KBM-7 (cell line): ENCODE data around the gene TRIB2.

ENCODE experiments used
- DNase-seq: peaks from one replicate; pipeline ENCODE4 v3.0.0-alpha.2; 2015
- in situ Hi-C: fragments of 300-500 bp; cut with MboI; formaldehyde crosslinking; loops from 2 replicates; pipeline ENCODE4 v1.14.3; 2020; ENCODE audit warnings: low sequenced_read_pairs, low pct_unique_long_range_greater_than_20kb, mixed read lengths

The TRIB2 gene

DNA sequence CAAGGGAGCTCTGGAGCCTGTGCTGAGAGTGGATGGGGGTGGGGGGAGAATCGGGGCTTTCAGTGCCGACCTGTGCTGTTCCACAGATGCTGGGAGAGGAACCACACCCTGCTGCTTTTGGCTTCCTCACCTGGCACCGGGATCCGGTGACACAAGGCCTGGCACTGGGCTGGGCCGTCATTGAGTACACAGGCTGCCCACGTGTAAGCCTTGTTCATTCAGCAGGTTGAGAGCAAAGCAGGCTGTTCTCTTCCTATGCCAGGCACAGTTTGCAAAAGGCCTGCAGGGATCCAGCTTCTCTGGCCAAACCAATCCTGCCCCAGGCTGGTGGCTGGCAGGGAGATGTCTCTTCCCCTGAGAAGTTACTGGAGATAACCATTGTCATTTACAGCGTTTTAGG is 17.1 kb downstream of the TRIB2 start:
- in situ Hi-C loops, result no loop called here
- no peak for DNase-seq

DNA sequence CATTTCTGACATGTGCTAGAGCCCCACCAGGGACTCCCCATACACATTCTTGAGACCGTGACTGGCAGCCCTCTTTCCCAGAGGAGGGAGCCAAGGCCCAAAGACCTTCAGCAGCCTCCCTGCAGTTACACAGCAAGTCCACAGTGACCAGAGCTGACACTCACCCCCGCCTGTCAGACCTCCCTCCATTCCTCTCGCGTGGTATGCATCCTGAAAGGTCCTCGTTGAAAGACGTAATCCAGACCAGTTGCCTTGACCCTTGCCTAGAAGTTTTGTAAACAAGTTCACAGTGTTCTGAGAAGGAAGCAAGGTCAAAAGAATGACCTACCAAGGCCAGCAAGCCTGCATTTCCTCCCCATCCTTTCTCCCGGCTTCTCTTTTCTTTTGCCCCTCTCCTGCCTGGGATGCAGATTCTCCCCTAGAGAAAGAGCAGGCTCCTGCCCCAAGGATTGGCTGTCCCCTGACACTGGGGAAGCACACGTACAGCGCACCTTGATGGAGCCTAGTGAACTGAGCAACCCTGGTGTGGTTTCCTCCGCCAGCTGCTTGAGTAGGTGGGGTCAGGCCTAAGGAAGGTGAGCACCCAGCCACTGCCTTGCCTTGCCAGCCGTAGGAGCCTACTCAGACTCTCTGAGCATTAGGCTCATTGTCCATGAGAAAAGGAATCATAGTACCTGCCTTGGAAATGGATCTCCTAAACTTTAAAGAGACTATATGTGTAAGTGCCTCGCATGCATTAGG is 18.3 kb downstream of the TRIB2 start:
- no peak for DNase-seq
- in situ Hi-C loops, result no loop called here

DNA sequence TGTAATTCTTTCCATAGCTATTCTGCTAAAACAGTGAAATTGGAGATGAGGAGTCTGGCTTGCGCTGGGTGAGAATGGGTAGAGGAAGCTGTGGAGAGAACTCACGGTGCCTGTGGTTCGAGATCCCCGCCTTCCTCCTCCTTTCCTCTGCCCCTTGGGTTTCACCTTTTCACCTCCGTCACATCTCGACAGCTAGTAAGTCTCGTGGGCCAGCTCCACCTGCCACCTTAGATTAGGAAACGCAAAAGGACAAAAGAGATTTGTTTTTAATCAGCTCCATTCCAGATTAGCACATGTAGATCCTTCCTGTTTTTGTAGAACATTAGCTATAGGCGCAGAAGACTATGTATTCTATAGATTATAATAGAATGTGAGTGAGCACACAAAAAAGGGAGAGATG is 20.6 kb downstream of the TRIB2 start:
- in situ Hi-C loops, result no loop called here
- peak; percentile 12 for DNase-seq

DNA sequence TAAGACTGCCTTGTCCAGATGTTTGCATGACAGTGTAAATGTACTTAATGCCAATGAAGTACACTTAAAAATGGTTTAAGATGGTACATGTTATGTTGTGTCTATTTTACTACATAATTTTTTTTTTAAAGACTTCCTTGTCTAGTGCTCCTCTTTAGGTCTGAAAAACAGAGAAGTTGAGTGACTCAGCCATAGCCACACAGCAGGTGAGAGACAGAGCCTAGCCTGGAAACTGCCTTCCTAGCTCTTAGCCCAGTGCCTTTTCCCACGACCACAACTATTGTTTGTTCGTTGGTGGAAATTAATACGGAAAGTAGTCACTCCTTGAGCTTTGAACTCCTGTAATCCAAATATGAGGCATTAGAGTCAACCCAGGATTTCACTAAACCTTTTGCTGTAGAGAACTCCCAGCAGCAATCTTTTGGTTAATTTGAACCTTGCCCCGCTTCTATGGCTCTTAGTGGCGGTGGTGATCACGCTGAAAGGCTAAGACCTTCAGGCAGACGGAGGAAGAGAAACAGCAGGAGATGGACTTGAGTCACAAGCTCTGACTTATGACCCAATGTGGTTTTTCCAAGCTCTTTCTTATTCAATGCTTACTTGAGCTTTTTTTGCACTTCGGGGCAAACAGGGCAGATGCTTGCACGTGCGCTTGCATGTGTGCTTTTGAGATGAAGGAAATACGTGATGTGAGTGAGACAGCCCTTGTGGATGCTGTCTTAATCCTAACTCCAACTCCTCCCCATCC is 21.2 kb downstream of the TRIB2 start:
- in situ Hi-C loops, result no loop called here
- DNase-seq, result no peak

DNA sequence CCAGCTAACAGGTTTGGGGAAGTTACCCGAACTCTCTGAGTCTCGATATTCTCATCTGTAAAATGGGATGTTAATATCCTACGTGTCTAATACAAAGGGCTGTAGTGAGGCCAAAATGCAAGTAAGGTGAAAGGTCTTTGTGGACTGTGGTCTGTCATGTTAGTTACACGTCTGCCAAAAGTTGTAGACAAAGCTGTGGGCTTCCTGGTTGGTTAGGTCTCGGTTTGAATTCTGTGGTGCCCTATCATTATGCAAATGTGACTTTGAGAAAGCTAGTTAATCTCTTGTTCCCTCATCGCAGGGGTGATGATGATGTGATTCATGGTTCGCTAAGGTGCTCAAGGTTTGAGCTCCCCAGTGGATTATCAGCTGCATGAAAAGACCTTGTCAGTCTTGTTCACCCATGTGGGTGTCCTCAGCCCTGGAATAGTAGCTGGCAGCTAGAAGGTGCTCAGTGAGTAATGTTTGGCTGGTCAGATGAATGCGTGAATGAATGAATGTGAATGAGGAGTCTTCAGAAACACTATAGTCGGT is 23.1 kb downstream of the TRIB2 start:
- in situ Hi-C loops, result no loop called here
- no peak for DNase-seq

DNA sequence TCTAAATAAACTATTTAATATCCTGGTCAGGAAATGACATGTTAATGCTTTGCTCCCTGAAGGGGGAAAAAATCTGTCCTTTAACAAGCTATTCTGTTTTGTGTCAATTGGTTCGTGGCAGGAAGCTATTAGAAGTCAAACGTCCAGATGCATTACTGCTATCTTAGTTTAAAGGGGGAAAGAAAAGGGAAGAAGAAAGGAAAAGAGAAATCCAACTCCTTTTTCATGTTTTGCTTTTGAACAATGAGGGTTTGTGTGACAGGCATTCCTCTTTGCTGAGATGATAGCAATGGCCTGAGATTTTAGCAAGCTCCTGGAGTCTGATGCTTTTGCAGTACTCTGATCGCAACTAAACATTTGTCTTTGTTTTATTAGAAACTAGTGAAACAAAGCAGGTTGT is 24.6 kb downstream of the TRIB2 start:
- in situ Hi-C loops, result no loop called here
- DNase-seq, result no peak

DNA sequence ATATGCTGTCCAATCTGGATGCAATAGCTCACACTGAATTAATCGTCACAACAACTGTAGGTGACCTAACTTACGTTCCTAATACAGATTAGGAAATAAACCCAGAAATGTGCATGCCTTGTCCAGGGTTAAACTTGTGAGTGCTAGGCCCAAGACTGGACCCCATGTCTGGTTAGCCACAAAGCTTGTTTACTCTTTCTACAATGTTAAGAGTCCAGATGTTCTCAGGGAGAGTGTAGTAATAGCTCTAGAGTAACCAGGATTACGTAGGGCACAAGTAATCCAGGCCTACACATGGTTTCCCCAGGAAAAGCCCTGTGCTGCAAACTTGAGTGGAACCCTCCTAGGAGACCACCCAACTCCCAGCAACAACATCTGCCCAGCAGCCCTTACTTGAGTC is 26.2 kb downstream of the TRIB2 start:
- in situ Hi-C loops, result no loop called here
- no peak for DNase-seq

DNA sequence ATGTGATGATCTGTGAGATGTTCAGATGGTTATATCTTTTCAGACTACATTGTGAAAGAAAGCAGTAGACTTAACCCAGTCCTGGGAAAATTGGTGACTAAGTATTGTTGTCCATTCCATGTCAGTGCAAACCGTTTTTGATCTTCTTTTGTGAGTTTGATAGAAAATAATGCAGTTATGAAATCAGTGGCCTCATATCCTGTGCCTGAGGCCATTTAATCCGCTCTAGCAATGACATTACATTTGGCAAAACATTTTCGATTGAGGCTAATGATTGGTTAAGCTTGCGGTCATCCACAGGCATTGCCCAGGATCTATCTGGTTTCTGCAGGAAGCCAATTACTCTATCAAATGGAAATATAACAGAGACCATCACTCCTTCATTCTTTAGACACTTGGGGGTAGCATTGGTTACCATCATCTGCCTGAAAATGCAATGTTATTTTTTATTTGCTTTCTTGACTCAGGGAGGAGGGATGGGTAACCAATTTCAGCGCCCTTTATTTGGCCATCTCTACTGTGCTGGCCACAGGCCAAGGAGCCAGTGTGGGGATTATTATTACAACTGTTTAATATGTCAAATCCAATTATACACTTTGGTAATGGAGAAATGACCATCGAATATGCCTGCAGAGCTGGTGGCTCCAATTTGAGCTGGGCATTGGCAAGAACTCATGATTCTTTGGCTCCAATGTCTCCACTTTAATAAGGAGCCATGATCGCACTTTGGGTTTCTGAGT is 33.6 kb downstream of the TRIB2 start:
- in situ Hi-C loops, result no loop called here
- DNase-seq, result no peak

DNA sequence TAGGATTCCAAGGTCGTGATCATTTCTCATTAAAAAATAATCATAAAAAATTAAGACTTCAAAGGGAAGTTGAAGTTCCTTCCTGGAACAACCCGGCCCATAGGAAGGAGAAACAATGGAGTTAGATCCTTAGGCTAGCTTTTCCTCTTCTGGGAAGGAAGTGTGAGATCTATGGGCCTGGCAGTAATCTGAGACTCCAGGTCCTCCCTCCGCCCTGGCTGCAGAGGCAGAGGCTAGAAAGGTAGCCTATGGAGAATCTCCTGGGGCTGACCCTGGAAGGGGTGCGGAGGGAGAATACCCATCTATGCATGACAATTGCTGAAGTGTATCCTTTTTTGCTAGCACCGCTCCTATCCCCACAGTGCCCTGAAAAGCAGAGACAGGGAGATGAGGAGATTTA is 37.9 kb downstream of the TRIB2 start:
- DNase-seq, result no peak
- in situ Hi-C loops, result no loop called here

DNA sequence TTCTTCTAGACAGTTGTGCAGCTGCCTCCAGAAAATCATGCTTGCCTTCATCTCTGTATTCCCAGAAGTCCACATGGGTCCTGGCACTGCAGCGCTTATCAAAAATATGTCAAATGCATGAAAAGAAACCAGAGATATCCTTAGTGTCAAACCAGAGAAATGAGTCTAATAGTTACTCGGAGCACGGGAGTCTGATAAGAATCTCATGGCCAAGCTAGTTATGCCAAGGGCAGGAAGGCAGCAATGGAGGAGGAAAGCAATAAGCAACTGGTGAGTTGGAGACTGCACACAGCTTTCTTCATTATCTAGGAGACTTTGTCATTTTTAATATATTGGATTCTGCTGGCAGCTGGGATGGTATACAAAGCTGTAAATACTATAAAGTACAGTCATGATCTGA is 38.6 kb downstream of the TRIB2 start:
- in situ Hi-C loops, result no loop called here

DNA sequence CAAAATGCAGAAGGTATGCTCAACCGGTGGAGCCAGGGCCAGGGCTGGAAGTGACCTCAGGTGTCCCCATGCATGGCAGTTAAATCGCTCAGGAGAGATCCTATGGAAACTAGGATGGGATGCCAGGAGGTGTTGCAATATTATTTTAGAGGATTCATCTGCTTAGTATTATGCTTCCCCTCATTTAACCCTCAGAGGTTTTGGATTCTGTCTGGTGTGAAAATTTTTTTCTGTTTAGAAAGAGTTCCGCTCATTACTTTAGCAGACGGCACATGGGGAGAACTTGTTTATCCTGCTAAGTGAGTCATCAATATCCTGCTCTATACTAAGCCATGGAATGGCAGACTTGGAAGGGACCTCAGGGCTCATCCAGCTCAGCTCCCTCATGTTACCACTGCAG is 42.5 kb downstream of the TRIB2 start:
- in situ Hi-C loops, result no loop called here

More for the DNA sequence above, 38.6 kb downstream of the TRIB2 start:
- DNase-seq, result no peak

DNA sequence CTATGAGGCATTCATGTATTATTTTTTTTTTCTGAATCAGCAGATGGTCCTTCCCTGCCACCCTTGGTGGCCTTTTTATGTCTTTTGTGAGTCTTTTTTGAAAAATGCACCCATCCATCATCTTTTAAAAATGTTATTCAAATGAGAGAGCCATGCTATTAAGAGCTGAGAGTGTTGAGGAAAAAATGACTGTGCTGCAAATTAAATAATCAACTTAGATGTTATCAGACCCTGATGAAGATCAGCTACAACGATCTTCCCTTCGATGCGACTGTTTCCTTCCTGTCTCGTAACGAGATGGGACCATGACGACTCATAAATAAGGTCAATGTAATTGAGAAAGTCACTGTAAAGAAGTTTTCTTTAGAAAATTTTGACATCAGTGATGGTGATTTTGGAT is 44.4 kb downstream of the TRIB2 start:
- no peak for DNase-seq

More for the DNA sequence above, 42.5 kb downstream of the TRIB2 start:
- DNase-seq, result no peak

DNA sequence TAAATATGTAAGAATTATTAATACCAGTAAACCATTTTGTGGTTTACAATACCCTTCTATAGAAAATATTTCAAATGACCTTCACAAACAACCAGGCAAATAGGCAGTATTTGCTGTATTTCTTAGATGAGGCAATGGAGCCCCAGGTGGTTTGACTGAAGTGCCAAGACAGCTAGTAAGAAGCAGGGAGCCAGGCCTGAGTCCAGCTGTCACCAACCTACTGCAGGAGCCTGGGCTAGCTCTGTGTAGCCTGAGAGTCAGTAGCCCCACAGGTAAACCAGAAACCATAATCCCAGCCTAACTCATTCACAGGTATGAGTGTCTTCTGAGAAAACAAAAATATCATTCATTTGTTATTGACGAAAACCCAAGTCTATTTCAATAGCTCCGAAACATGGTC is 45.6 kb downstream of the TRIB2 start:
- in situ Hi-C loops, result no loop called here
- DNase-seq, result no peak

More for the DNA sequence above, 44.4 kb downstream of the TRIB2 start:
- in situ Hi-C loops, result no loop called here

DNA sequence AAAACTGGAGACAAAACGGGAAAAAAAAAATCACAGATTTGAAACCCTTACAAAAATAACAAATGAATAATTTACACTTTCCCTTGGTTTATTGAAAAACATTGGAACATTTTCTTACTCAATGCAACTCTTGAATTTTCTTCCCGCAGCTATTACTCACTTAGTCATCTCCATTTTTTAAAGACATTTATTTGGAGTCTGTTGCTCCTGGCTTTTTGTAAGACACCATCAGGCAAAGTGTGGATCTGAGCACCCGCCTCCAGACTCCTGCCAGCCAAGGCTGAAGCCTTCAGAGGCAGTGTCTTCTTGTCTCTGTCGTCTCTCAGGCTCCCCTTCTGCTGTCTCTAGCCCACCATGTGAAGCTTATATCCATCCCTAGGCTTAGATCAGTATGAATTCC is 46.2 kb downstream of the TRIB2 start:
- in situ Hi-C loops, result no loop called here
- no peak for DNase-seq

DNA sequence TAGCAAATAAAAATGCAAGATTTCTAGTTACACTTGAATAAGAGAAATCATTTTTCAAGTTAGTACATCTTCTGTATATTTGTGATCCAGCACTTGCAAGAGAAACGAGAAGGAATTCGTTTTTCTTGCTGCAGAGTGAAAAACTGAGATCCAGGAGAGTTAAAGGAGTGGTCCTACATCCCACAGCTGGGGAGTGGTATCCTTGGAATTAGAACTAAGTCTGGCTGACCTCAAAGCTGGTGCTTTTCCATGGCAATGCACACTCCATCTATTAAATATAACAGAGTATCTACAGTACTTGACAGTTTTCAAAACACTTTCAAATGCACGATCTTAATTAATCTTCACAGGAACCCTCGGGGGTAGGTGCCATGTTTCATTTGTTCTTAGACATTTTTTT is 46.8 kb downstream of the TRIB2 start:
- in situ Hi-C loops, result no loop called here
- DNase-seq, result no peak

DNA sequence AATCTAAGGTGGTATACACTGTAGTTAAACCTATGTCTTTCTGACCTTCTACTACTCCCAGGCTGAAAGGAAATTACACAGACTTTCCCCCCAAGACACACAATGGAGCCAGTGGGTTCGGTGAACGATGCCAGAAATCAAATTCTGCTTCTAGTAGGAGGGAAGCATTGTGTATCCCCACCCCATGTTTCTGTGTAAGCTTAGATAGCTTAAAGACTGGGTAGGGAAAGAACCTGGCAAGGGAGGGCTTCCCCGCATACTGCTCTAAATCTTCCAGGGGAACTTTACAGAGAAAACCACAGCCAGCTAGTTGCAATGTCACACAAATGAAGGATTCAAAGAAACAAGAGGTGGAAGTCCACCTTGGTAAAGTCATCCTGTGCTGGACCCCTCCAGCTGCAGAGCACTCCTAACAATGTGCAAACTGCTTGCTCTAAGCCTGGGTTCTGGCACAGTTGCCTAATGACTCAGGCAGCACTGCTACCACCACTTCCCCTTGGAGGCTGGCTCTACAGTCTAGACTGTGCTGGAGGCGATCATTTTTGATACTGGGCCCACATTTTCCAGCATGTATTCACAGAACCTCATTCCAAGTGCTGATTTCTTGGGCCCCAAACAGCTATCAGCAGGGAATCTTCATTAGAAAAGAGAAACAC is 47.5 kb downstream of the TRIB2 start:
- DNase-seq, result no peak
- in situ Hi-C loops, result no loop called here

DNA sequence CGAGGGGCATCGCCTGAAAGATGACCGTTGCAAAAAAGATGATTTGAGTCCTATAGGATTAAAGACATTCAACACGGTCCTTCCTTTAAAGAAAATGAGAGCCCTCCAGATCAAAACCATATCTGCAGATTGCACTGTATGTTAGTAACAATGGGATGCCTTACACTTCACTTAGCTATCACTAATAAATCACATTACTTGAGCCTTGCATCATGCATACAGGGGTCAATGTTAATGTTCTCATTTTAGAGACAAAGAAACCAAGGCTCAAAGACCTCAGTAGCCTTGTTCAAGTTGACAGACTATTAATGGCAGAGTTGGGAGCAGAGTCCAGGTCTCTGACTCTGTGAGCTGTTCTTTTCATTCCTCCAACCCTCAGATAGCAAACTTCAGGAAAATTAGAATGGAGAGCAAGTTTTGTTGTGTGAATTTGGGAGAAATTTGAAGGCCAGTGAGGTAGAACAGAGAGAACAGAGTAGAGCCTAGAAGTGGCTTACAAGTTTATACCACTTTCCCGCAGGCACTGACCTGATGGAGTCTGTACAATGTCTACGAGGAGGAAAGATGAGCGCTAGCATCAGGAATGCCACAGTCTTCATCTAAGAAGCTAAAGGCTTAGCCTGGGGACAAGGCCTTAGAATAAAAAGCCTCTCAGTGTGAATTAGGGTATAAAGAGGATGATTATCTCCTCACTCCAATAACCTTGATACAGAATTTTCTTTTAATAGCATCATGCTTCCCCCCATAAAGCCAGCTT is 48.3 kb downstream of the TRIB2 start:
- in situ Hi-C loops, result no loop called here
- no peak for DNase-seq

DNA sequence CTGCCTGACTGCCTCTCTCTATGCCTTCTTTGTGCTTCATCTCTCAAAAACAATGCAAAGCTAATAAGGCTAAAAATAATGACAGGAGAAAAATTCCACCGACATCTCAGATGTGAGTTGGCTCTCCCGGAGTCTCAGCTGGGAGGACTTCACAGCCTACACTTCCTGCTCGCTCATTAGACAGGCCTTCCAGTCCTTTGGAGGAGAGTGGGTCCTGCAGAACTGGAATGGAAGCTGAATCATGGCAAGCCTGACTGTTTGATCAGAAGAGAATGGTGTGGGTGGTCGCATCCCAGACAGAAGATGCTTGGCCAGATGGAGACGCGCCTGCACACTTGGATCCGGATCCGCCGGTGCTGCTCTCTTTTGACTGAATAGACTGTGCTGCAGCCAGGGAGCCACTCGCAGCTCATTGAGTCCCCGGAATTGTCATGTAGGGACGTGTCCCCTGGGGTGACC is 49.7 kb downstream of the TRIB2 start:
- no peak for DNase-seq
- in situ Hi-C loops, result no loop called here

DNA sequence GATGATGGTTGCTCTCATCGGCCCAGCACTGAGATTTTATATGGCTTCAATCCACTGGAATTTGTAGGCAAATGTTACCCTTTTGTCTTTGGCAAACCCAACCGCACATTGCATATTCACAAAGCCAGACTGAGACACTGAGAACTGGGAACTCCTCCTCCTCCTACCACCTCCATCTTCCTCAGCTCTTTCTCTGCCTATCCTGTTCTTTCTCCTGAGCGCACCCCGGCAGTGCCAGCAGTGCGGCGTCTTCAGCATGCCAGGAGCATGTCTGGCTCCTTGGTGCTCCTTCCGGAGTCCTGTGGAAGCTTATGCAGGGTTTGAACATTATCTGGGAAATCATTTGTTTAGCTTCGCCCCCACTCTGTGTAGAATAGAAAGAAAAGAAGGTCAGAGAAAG is 50.8 kb downstream of the TRIB2 start:
- DNase-seq, result no peak
- in situ Hi-C loops, result no loop called here
